Hematopoietic multipotent progenitor cell treated with erythropoietin and hydrocortisone succinate and interleukin-3 and kit ligand, for 17 days (in vitro differentiated cells): ENCODE results near the gene PIK3R2.
"Not testable (repeated sequence)": the region's sequence is repeated elsewhere in the genome, so short reads cannot be mapped to it uniquely, and the experiment has no call there.

Source experiments
- DNase-seq: peaks from one replicate; pipeline ENCODE4 v3.0.0-alpha.2; 2015; ENCODE audit warnings: low spot score

The PIK3R2 gene

DNA sequence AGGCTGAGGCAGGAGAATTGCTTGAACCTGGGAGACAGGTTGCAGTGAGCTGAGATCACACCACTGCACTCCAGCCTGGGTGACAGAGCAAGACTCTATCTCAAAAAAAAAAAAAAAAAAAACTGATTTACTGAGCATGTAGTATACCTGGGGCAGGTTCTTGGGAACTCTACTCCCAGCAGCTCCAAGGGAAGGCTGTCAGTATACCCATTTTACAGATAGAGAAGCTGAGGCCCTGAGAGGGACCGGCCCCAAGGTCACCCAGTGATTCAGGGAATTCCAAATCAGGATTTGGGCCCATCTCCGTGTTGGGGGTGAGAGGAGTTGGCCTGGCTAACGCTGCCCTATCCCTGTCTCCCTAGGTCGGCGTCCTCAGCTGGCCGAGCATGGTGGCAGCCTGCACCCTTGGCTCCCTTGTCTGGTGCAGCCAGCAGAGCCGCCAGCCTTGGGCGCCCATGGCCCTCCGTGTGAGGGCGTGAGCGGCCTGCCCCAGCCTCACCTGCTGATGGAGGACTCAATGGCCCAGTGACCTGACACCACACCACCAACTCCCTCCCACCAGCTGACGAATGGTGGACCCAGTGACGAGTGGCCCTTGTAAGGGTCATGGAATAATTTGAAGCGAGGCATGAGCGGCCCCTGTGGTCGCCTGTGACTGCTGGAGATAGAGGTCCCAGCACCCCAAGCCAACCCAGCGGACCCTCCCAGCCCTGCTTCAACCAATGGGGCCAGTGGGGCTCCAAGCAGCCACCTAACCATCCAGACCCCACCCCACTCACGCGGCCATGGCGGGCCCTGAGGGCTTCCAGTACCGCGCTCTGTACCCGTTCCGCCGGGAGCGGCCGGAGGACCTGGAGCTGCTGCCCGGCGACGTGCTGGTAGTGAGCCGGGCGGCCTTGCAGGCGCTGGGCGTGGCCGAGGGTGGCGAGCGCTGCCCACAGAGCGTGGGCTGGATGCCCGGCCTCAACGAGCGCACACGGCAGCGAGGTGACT is 2.4 kb downstream of the PIK3R2 start:
- DNase-seq: peak; percentile 36

DNA sequence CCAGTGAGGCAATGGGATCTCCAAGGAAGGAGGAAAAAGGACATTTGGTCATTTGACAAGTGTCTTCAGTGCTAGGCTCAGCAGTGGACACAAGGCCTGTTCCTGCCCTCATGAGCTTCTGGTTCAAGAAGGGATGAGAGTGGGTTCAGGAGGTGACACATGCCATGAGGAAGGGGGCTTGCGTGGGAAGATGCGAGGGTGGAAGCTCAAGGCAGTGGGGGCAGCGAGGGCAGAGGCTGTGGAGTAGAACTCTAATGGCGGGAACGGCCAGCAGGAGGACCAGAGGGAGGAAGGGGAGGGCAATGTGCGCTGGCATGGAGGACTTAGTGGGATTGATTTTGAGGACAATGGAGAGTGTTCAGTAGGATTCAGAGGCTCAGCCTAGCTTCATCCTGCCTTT is 3.3 kb downstream of the PIK3R2 start:
- no peak for DNase-seq

DNA sequence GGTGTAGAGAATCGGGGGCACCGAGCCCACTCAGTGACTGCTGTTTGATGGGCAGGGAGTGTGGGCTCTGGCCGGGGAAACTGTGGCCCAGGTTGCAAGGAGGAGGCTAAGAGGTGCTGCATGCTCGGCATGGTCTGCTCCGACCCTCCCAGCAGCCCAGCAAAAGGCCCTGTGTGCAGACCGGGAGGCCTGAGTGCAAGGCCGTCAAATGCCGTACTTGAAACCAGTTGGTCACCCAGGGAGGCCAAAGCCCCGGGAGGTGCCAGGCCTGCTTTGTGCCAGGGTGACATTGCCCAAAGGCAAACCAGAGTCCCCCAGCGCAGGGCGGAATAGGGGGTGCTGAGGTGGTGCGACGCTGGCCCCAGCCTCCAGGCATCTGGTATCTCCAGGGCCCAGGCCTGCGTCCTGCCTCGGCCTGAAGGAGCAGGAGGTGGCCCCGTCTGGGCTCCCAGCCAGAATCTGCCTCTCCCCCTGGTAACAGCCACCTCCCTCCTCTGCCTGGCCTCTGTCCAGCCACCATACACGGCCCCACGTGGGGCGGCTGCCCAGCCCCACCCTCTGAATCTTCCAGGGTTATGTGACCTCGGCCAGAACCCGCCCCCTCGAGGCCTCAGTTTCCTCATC is 4.0 kb downstream of the PIK3R2 start:
- DNase-seq: peak; percentile 98

DNA sequence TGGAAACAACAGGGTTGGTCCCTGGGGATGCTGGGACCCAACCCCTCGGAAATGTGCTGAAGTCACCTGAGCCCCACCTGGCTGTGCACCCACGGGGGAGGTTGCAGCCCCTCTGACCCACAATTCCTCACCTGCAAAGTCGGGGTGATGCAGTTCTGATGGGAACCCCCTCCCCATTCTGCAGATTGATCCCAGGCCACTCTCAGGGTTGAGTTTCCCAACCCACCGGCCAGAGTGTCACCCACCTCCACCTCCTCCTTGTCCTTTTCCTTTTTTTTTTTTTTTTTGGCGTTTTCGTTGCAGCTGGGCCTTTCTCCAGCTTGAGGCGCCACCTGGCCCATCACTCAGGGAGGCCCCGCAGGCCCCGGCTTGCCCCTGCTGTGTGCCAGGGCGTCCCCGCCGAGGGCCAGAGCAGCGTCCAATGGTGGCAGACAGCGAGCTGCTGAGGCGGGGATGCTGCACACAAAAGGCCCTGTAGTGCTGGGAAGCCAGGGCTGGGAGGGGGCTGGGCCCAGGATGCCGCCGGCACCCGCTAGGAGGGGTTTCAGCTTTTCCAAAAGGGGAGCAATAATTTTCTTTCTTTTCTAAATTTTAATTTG is 4.6 kb downstream of the PIK3R2 start:
- no peak for DNase-seq

DNA sequence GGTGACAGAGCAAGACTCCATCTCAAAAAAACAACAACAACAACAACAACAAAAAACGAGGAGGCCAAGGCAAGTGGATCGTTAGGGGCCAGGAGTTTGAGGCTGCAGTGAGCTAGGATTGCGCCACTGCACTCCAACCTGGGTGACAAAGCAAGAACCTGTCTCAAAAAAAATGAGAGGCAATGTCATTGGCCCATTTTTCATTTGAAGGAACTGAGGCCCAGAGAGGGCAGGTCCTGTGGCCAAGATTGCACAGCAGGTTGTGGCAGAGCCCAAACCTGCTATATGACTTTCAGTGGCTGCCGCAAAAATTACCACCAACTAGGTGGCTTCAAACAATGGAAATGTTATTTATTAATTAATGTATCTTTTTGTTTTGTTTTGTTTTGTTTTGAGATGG is 5.5 kb downstream of the PIK3R2 start:
- peak; percentile 55 for DNase-seq

DNA sequence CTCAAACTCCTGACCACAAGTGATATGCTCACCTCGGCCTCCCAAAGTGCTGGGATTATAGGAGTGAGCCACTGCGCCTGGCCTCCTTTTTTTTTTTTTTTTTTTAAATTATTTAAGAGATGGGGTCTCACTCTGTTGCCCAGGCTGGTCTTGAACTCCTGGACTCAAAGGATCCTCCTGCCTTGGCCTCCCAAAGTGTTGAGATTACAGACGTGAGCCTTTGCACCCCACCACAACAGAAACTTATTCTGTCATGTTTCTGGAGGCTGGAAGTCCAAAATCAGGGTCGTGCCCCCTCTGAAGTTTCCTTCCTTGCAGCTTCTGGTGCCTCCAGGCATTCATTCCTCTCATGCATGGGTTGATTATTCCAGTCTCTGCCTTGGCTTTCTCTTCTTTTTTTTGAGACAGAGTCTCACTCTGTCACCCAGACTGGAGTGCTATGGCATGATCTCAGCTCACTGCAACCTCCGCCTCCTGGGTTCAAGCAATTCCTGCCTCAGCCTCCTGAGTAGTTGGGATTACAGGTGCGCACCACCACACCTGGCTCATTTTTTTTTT is 6.2 kb downstream of the PIK3R2 start:
- not testable (repeated sequence) for DNase-seq

DNA sequence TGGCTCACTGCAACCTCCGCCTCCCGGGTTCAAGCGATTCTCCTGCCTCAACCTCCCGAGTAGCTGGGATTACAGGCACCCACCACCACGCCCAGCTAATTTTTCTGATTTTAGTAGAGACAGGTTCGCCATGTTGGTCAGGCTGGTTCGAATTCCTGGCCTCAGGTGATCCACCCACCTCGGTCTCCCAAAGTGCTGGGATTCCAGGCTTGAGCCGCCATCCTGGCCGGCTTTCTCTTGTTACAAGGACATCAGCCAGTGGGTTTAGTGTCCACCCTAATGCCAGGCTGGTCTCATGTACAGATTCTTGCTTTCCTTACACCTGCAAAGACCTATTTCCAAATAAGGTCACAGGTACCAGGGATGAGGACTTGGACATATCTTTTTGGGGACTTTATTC is 6.8 kb downstream of the PIK3R2 start:
- DNase-seq: no peak

DNA sequence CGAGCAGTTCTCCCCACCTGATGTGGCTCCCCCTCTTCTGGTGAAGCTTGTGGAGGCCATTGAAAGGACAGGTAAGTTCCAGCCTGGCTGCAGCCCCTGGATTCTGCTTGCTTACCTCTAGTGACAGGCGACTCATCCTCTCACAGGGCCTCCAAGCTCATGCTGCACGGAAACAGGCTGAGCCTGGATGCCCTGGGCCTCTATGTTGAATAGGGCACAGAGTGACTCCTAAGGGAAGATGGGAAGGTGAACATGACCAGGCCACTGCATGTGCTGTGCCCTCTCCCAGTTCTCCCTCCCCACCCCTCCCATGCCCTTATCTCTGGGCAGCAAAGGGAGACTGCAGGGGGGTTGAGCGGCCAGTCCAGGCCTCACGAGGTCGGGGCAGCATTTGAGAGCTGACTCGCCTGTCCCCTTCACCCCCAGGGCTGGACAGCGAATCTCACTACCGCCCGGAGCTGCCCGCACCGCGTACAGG is 7.6 kb downstream of the PIK3R2 start:
- DNase-seq: peak; percentile 75

DNA sequence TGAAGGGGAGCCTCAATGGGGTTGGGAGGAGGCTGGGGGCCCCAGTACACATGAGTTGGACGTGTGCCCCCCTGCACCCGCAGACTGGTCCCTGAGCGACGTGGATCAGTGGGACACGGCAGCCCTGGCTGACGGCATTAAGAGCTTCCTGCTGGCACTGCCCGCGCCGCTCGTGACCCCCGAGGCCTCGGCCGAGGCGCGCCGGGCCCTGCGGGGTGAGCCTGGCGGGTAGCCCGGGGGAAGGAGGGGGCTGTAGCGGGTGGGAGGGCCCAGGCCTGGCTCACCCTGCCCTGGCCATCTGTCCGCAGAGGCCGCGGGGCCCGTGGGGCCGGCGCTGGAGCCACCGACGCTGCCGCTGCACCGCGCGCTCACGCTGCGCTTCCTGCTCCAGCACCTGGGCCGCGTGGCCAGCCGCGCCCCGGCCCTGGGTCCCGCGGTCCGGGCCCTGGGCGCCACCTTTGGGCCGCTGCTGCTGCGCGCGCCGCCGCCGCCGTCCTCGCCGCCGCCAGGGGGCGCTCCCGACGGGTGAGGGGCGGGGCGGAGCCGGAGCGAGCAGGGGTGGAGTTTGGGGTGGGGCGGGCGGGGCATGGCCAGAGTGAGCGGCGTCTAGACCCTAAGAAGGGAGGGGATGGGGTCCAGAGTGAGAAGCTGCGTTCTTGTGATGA is 8.1 kb downstream of the PIK3R2 start:
- DNase-seq: peak; percentile 90

DNA sequence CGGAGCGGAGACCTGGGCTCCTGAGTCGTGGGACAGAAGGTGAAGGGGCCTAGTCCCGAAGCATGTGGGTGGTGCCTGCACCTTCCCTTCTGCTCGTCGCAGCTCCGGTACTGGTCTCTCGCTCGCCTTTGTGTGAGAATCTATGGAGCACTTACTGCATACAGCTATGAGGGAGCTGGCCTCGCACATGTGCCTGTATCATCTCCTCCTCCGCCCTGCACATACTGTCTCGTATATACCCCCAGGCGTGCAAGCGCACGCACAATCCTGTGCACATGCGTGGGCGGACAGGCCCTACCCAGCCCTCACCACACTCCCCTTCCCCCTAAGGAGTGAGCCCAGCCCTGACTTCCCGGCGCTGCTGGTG is 8.7 kb downstream of the PIK3R2 start:
- DNase-seq: no peak

DNA sequence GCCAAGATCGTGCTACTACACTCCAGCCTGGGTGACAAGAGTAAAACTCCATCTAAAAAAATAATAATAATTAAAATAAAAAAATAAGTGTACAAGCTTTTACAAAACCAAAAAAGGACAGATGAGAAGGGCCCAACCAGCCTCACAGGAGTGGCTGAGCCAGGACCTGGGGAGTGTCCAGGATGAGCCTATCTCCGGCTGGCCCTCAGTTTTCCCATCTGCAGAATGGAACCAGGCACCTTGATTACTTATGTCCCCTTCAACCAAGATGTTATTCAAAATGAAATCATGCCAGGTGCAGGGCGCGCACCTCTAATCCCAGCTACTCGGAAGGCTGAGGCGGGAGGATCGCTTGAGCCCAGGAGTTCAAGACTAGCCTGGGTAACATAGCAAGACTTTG is 11.1 kb downstream of the PIK3R2 start:
- no peak for DNase-seq

DNA sequence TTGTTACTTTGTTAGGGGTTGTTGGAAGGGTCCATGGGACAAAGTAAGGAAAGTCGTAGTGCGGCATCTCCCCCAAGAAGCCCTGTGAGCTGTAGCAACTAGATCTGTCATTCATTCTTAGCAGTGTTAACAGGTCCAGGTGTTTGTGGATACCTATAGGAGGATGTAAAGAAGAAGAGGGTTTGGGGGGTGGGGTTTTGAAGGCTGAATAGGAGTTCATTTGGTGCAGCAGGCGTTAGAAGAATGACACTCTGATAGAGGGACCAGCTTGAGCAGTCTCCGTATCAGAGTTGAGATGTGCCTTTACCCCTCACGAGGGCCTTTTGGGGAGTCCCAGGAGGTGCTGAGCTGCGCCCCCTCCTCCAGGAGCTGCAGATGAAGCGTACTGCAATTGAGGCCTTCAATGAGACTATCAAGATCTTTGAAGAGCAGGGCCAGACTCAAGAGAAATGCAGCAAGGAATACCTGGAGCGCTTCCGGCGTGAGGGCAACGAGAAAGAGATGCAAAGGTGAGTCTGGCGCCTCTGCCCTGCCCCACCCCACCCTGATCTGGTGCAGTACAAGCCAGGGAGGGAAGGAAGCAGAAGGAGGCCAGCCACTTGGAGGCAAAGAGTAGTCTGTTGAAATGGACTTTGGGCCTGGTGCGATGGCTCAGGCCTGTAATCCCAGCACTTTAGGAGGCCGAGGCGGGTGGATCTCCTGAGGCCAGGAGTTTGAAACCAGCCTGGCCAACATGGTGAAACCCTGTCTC is 13.0 kb downstream of the PIK3R2 start:
- DNase-seq: no peak

DNA sequence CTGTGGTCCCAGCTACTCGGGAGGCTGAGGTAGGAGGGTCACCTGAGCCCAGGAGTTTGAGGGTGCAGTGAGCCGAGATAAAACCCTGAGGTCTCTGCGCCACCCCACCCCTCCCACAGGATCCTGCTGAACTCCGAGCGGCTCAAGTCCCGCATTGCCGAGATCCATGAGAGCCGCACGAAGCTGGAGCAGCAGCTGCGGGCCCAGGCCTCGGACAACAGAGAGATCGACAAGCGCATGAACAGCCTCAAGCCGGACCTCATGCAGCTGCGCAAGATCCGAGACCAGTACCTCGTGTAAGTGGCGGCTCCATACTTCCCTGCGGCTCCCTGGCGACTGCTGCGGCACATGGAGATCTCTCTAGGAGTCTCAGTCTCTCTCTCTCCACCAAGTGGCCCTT is 14.0 kb downstream of the PIK3R2 start:
- no peak for DNase-seq

DNA sequence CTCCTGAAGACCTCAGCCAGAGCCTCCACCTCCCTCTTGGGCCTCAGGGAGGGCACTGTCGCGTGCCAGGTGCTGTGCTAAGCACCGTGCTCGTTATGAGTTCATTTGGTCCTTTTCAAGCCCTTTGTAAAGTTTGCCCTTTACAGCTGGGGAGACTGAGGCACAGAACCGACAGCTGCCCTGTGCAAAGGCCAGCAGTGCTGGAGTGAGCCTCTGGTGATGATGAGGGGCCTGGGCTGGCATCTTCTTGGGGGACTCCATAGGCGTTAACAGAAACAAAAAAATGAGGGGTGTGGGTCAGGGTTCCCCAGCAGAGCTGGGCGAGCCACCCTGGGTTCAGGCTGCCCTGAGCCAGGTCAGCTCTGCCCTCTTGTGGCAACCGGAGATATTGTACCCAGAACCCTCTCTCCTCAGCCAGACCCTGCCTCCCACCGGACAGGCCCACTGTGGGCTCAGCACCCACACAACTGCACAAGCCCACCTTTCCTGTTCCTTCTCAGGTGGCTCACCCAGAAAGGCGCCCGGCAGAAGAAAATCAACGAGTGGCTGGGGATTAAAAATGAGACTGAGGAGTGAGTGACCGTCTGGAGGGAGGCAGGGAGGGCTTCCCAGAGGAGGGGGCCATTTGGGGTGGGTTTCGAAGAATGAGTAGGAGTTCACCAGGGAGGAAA is 15.1 kb downstream of the PIK3R2 start:
- DNase-seq: peak; percentile 72

DNA sequence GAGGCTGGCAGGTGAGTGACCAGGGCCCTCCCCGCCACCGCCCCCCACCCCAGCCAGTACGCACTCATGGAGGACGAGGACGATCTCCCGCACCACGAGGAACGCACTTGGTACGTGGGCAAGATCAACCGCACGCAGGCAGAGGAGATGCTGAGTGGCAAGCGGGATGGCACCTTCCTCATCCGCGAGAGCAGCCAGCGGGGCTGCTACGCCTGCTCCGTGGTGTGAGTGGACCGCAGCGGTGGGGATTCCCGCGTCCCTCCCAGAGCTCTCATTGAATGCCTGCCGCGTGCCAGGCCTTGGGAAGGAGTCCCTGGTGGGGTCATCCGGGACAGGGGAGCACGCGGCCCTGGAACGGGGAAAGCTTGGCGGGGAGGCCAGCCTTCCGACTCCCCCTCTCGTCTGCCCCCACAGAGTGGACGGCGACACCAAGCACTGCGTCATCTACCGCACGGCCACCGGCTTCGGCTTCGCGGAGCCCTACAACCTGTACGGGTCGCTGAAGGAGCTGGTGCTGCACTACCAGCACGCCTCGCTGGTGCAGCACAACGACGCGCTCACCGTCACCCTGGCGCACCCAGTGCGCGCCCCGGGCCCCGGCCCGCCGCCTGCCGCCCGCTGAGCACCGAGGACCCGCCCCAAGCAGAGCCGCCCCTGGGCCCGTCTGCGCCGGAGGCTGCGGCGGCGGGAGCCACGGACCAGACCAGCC is 15.9 kb downstream of the PIK3R2 start:
- no peak for DNase-seq

DNA sequence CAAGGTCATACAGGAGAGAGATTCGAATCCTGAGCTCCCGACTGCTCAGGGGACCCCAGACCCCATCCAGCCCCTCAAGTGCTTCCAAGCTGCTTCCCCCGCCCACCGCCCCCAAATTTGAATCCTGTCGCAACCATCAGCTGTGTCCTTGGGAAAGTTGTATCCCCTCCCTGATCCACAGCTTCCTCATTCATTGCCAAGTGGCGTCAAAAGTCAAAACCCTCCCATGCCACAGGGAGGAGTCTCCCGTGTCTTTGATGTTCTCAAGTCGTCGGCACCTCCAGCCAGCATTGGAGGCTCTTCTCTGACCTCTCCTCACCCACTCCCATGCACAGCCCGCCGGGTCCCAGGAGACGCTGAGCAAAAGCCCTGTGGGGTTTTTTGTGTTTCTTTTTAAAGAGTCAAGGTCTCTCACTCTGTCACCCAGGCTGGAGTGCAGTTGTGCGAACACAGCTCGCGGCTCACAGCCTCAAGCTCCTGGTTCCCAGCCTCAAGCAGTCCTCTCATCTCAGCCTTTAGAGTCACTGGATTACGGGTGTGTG is 17.8 kb downstream of the PIK3R2 start:
- DNase-seq: peak; percentile 2

DNA sequence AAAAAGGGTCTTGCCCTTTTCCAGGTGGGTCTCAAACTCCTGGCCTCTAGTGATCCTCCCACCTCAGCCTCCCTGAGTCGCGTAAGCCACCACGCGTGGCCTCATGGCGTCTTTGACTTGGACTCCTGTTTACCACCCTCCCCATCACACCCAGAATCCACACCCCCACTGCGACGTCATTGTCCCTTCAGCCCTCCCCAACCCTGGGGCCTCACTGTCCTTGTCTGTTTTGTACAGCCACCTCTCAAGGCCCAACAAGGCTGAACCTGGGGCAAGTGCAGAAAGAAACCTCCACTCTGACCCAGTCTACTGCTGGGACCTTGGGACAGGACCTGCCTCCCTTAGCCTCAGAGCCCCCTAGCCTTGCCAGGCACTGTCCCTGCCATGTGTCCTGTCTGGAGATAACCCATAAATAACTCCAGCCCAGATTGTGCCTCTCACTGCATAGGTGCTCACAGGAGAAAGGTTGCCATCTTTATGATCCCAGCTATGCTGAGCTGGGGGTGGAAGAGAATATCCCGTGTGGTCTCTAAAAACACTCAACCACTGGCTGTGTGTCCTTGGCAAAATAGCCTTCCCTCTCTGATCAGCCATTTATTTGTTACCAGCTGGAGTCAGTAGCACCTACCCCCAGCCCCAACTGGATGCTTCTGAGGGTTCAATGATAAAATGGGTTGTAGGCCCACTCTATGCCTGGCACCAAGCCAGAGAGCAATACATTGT is 18.8 kb downstream of the PIK3R2 start:
- peak; percentile 5 for DNase-seq

DNA sequence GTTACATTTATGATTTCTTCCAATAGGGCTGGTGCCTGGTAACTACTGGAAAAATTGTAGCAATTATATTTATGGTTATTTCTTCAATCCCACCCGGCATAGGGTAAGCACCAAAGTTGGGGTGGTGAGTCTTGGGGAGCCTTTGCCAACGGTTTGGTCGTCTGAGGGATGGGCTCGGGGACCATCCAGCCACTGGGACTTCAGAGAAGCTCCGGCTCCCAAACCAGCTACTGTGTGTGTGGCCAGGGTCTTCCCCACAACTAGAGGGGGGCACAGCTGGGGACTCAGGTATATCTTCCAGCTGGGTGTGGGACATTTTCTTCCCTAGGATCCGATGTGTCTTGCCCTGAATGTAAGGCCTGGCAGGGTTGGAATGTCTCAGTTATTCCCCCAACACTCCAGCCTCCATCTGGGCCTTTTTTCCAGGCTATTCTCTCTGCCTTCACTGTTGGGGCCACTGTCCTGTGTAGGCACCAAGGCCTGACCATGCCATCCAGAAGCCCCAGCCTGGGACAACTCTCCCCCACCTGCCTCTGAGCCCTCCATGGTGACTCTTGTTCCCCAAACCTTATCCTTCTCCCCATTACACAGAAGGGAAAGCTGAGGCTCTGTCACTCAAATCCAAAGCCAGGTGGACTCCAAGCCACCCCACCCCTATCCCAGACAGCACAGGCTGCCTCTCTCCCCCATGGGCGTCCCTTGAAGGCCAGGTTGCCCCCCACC is 19.5 kb downstream of the PIK3R2 start:
- DNase-seq: no peak
